Smooth muscle cell (in vitro differentiated cells): ENCODE measurements around the gene RAB6A. TPM values are rescaled to one million over a fixed set of nuclear protein-coding genes. Genes with fewer than 3 reads are reported as not detected.

Experiments
- DNase-seq: peaks from one replicate; lab custom pipeline; 2025; ENCODE audit not compliant: unreplicated experiment; lab: John Stamatoyannopoulos, UW
- H2AFZ ChIP-seq: fragments of 200-600 bp; sonication (generic); 2 replicates; pipeline ENCODE4 v1.6.0; 2016; ENCODE audit warnings: antibody characterized with exemption, low read depth, mild to moderate bottlenecking
- H3F3A ChIP-seq: fragments of 200-600 bp; sonication (generic); 2 replicates; pipeline ENCODE4 v1.6.0; 2017; ENCODE audit warnings: antibody characterized with exemption, low read depth
- H3K27ac ChIP-seq: fragments of 200-600 bp; sonication (generic); 2 replicates; pipeline ENCODE4 v1.5.1; 2016; ENCODE audit warnings: low read depth, mild to moderate bottlenecking
- H3K27me3 ChIP-seq: fragments of 200-600 bp; sonication (generic); 2 replicates; pipeline ENCODE4 v1.6.1; 2016; ENCODE audit warnings: low read depth, mild to moderate bottlenecking
- H3K36me3 ChIP-seq: fragments of 200-600 bp; sonication (generic); 2 replicates; pipeline ENCODE4 v1.5.1; 2016; ENCODE audit warnings: low read depth
- H3K4me1 ChIP-seq: fragments of 200-600 bp; sonication (generic); 2 replicates; pipeline ENCODE4 v1.5.1; 2016; ENCODE audit warnings: low read depth
- H3K4me2 ChIP-seq: fragments of 200-600 bp; sonication (generic); 2 replicates; pipeline ENCODE4 v1.6.0; 2016; ENCODE audit warnings: mild to moderate bottlenecking
- H3K4me3 ChIP-seq: fragments of 200-600 bp; sonication (generic); 2 replicates; pipeline ENCODE4 v1.5.1; 2016; ENCODE audit warnings: mild to moderate bottlenecking
- H3K79me2 ChIP-seq: fragments of 200-600 bp; sonication (generic); 2 replicates; pipeline ENCODE4 v1.6.0; 2016; ENCODE audit warnings: low read depth, mild to moderate bottlenecking
- H3K9ac ChIP-seq: fragments of 200-600 bp; sonication (generic); 2 replicates; pipeline ENCODE4 v1.6.0; 2016; ENCODE audit warnings: low read depth
- H3K9me3 ChIP-seq: fragments of 200-600 bp; sonication (generic); replicated peaks from 2 replicates; pipeline ENCODE4 v1.5.1; 2016; ENCODE audit warnings: low read depth
- H4K20me1 ChIP-seq: fragments of 200-600 bp; sonication (generic); 2 replicates; pipeline ENCODE4 v1.6.0; 2016; ENCODE audit warnings: low read depth
- CTCF ChIP-seq: fragments of 200-600 bp; sonication (generic); IDR thresholded peaks from 2 replicates; pipeline ENCODE4 v1.5.1; 2017; ENCODE audit warnings: borderline replicate concordance, mild to moderate bottlenecking, antibody characterized with exemption; ENCODE audit not compliant: insufficient read depth, poor library complexity, severe bottlenecking
- WGBS: methylation state at CpG from one replicate; pipeline ENCODE4 v1.1.7; 2016; ENCODE audit warnings: low lambda C conversion rate; 5-methylcytosine and 5-hydroxymethylcytosine counted together
- polyA plus RNA-seq: library from polyadenylated mRNA; unstranded; fragments of >200 nt; fragmentation: Nextera tagmentation; extraction: Ambion mirVana; gene quantifications from 2 replicates; pipeline ENCODE4 v1.2.1, GENCODE V29; 2016
- total RNA-seq: library from RNA; depleted of rRNA; stranded (reverse); fragments of >200 nt; gene quantifications from 2 replicates; pipeline ENCODE4 v1.2.3, GENCODE V29; 2014

Gene RAB6A
- total and polyA plus RNA-seq, 2 experiments from 2014 or later: 102 to 148 TPM

GRCh38 chr11:73636249-73636648, 124.6 kb downstream of the RAB6A start:
- Histone ChIP-seq H3K4me2 (no peak overlapping the region), H3F3A (no peaks in the 10 kb centered on the region), H3K9me3 (no peaks in the 10 kb centered on the region), H3K4me1 (no peaks in the 10 kb centered on the region), H3K36me3 (no peaks in the 10 kb centered on the region), H3K4me3 (no peak overlapping the region), H3K9ac (no peak overlapping the region), H2AFZ (no peak overlapping the region), H4K20me1 (no peaks in the 10 kb centered on the region), H3K27ac (no peak overlapping the region), H3K27me3 (no peaks in the 10 kb centered on the region), H3K79me2 (no peaks in the 10 kb centered on the region)
- 97% methylated on average over 5 of the region's 5 CpGs for WGBS
- no peak for DNase-seq
- TF ChIP-seq CTCF: no peak

GRCh38 chr11:73635721-73636120, 125.2 kb downstream of the RAB6A start:
- WGBS: 96% methylated on average over 5 of the region's 5 CpGs

DNA sequence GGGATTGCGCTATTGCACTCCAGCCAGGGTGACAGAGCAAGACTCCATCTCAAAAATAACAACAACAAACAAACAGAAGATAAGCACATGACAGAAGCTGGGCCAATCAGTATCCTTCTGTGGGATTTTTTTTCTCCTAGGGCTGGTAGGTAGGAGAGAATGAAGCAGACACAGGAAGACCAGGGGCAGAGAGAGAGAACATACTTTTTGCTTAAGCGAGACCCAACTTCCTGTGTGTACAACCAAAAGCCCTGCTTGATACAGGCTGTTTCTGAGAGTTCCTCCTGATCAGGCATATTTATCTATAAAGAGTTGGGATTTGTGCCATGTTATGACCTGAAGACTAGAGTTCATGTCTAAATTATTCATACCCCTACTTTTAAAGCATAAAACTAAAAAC, 126.9 kb downstream of the RAB6A start:
- Histone ChIP-seq H3K4me2 (no peak overlapping the region), H3K4me3 (no peak overlapping the region), H3K79me2 (no peaks in the 10 kb centered on the region), H2AFZ (no peak overlapping the region), H3K9me3 (no peaks in the 10 kb centered on the region), H3K9ac (no peak overlapping the region), H3K27ac (no peak overlapping the region), H3K36me3 (no peaks in the 10 kb centered on the region), H3K4me1 (no peaks in the 10 kb centered on the region), H3F3A (no peaks in the 10 kb centered on the region), H4K20me1 (no peaks in the 10 kb centered on the region), H3K27me3 (no peaks in the 10 kb centered on the region)
- WGBS: 100% methylated on average over 2 of the region's 2 CpGs
- TF ChIP-seq CTCF: no peak
- no peak for DNase-seq

More at GRCh38 chr11:73635721-73636120, 125.2 kb downstream of the RAB6A start:
- H3K27me3 ChIP-seq: no peaks in the 10 kb centered on the region
- no peaks in the 10 kb centered on the region for H3F3A ChIP-seq
- no peaks in the 10 kb centered on the region for H3K4me1 ChIP-seq
- no peaks in the 10 kb centered on the region for H4K20me1 ChIP-seq
- DNase-seq: no peak
- H2AFZ ChIP-seq: no peak overlapping the region
- no peak for TF ChIP-seq CTCF
- no peak overlapping the region for H3K27ac ChIP-seq
- H3K4me2 ChIP-seq: no peak overlapping the region
- H3K79me2 ChIP-seq: no peaks in the 10 kb centered on the region
- H3K36me3 ChIP-seq: no peaks in the 10 kb centered on the region
- no peak overlapping the region for H3K4me3 ChIP-seq
- H3K9ac ChIP-seq: no peak overlapping the region
- no peaks in the 10 kb centered on the region for H3K9me3 ChIP-seq

DNA sequence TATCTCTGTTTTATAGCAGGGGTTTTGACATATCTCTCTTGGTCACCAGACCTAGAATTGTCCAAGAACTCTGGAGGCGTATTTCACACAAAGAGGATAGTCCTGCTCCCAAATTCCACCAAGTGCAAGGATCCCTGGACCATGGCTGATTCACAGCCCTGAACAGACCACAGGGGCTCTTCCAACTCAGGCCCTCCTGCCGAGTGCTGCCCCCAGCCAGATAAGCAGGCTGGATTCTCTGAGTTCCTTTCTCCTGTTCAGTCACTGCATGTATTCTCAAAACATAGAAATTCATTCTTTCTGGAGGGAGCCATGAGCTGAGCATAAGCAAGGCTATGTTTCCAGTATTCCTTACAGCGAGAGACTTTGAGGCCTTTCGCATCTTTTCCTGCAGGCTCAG, 127.9 kb downstream of the RAB6A start:
- no peaks in the 10 kb centered on the region for H4K20me1 ChIP-seq
- no peak overlapping the region for H2AFZ ChIP-seq
- H3K36me3 ChIP-seq: no peaks in the 10 kb centered on the region
- no peak overlapping the region for H3K4me3 ChIP-seq
- H3K4me2 ChIP-seq: no peak overlapping the region
- no peak for DNase-seq
- H3K79me2 ChIP-seq: no peaks in the 10 kb centered on the region
- no peaks in the 10 kb centered on the region for H3K4me1 ChIP-seq
- no peaks in the 10 kb centered on the region for H3F3A ChIP-seq
- 81% methylated on average over 4 of the region's 4 CpGs for WGBS
- H3K27me3 ChIP-seq: no peaks in the 10 kb centered on the region
- H3K9me3 ChIP-seq: no peaks in the 10 kb centered on the region
- no peak for TF ChIP-seq CTCF
- H3K9ac ChIP-seq: no peak overlapping the region
- H3K27ac ChIP-seq: no peak overlapping the region
